ENCODE results near the gene FICD.
A peak's percentile ranks its signal among the peaks of the same experiment; 100 is the strongest.
"Not testable (repeated sequence)": the region's sequence is repeated elsewhere in the genome, so short reads cannot be mapped to it uniquely, and the experiment has no call there.

Gene FICD

DNA sequence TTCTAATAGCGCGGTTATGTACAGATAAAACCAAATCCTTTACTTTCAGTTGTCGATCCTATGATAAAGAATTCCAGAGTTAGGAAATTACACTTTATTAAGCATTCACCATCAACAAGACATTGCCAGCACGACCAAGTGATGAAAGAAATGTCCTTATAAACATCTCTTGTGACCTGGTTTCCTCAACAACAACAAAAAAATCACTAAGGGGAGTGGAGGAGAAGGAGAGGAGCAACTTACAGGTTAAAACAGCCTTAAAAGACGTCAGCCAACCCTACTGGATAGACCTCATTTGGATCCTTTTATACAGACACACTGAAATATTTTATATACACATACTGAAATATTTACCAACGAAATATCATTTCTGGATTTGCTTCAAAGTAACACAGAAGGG is 23.1 kb downstream of the FICD start:
- no peak for DNase-seq (ENCODE audit: low spot score)

DNA sequence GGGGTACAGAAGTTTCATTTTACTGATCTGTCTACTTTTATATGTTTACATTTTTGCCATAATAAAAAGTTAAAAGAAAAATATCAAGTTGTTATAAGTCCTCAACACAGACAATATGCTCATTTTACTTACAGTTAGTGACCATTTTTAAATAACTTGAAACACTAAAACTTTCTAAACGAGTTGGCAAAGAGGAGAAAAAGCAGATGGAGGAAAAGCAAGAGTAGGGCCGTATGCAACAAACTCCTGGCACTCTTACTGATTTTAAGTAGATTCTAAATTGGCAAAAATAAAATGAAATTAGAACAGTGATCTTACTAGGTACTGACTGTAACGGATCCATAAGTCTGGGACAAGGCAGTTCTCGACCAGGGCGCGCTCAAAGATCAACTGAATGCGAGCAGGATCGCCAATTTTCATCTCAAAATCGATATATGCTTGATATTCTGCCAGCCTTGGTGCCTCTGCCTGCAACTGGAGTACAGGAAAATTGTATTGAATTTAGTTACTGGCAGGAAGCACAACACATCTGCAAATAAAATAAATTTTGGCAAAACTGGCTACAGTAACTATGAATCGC is 23.6 kb downstream of the FICD start:
- no peak for DNase-seq (ENCODE audit: low spot score)

DNA sequence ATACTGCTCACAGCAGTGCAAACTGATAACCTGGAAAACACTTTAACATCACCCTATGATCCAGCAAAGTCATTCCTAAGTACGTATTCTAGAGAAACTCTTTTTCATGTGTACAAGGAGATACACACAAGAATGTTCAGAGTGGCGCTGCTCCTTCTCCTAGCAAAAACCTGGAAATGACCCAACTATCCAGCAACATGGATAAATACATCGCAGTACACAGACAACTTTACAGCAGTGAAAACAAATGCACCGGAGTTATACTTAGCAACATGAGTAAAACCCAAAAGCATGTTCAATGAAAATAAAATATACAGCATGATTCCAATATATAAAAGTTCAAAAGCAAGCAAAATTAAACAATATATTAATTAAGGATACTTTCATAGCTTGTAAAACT is 27.2 kb downstream of the FICD start:
- no peak for DNase-seq (ENCODE audit: low spot score)

- no peak for DNase-seq (ENCODE audit: low spot score)
These were observed 28.6 kb downstream of the FICD start for GRCh38 chr12:108543652-108544051.

DNA sequence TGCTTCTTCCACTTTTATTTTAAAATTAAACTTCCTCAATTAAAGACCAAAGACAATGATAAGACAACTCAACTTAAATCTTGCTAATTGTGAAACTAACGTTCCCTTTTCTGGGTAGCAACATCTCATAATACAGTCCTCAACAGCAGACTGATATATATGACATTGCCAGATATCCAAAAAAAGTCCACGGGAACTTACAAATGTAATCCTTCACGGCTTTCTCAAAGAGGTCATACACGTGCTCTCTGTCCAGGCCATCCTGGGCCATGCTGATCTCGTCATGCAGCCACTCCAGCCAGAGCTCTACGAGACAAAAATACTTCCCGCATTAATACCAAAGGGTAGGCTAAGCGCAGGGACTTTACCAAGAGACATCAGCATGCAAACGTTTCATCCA is 32.6 kb downstream of the FICD start:
- no peak for DNase-seq (ENCODE audit: low spot score)

DNA sequence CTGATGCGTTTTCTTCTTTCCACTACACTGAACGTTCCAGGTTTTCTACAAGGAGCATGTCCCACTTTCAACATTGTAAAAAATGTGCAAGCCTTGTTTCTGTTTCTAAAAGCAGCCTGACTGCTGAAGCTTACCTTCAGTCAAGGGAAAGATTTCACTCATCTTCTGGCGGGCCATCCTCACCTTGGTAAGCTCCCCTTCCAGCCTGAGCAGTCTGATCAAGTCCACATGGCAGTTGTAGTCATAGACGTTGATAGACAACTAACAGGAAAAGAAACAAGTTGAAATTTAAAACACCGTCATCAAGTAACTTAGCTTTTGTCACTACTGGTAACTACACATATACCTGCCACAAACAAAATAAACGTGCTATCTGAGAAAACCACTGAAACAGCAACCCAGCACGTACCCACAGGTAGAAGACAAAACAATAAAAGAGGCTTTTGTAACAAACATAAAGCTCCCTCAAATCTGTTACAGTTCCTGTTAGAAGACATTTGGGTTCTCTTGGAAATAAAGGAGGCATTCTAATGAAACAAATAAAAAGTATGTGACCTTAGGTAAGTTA is 34.0 kb downstream of the FICD start:
- no peak for DNase-seq (ENCODE audit: low spot score)

DNA sequence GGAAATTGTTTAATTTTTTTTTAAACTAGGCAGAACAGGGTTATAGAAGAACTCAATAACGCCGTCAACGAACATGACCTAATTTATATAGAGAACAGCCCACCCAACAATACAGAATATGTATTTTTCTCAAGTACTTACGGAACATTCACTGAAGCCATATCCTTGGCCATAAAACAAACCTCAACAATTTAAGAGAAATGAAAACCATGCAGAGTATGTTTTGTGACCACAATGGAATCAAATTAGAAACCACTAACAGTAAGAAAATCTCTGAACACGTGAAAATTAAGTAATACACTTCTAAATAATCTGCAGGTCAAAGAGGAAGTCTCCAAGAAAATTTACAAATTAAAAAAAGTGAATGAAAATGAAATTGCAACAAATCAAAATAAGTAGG is 36.5 kb downstream of the FICD start:
- DNase-seq (ENCODE audit: low spot score): peak; percentile 36

DNA sequence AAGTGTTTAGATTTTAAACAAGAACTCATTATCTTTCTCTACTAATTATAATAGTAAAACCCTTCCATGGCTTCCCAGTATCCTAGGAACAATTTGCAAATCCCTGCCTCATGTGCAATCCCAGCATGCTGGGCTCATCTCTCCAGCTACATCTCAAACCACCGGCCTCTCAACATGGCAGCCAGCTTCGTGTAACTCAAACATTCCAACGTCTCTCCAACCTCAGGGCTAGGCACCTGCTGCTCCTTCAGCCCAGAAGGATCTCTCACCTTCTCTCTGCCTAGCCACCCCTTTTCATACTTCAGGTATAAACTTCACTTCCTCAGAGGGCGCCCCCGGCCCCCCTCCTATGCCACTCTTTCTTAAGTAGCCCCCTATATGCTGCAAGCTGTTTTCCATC is 38.7 kb downstream of the FICD start:
- no peak for DNase-seq (ENCODE audit: low spot score)

GRCh38 chr12:108555383-108555782 is 40.3 kb downstream of the FICD start:
- DNase-seq (ENCODE audit: low spot score): not testable (repeated sequence)

GRCh38 chr12:108559007-108559655 is 44.1 kb downstream of the FICD start:
- DNase-seq (ENCODE audit: low spot score): no peak

DNA sequence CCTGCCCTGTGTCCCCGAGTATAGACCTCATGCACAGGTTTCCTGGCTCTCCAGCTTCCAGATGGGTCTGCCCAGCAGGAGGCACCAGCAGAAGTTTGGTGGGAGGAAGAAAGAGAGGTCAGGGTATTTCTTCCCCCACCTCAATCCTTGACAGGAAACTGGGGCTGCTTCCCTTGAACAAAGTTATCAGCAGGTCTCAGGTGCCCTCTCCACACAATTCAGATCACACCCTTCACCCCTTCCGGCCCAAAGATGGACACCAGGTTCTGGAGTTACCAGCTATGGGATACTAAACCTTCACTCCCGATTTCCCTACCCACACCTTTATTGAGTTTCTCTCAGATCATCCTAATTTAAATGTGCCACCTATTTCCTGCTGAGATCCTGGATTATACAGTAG is 44.7 kb downstream of the FICD start:
- no peak for DNase-seq (ENCODE audit: low spot score)

- DNase-seq (ENCODE audit: low spot score): peak; percentile 35
These were observed 45.2 kb downstream of the FICD start for GRCh38 chr12:108560321-108560721.

DNA sequence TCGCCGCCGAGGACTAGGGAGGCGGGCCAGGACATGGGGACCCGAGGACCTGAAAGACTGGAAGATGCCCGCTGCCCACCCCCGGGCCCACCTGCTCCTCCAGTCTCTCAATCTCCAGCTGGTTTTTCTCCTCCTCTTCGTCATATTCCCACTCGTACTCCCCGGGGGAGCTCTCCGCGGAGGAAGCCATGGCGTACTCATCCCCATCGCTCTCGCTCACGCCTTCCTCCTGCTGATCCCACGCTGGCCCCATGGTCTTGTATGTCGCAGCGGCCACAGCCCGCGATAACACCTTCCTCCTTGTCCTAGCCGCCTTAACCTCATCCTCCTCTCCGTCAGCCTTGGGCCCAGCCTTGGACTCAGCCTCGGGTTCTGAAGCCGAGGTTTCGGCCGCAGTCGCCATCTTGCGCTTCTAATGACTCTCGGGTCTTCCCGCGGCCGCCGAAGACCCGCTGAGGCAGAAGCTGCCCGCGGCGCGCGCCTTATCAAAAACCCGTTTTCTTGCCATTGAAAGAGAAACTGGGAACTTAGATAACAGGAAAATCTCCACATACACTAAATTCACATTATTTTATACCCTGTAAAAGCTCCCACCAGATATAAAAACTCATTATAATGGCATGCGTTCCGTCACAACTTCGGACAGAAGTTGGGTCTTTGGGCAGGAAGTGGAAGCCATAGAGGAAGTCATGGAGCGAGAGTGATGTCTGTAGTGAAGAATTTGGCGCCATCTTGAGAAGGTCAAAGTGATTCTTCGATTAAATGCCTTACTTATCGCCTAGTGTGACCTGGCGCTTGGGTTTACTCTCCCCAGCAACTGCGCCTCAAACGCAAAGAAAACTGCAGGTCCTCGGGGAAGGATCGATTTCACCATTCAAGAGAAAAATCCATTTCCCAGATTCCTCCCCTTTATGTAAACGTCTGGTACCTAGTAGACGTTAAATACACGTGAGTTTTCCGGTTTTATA is 46.0 kb downstream of the FICD start, which contains the start of gene SART3:
SART3 (minus strand) TSS at position 422 of the 968 bp plus-strand sequence; CDS start at position 403, 19 bp downstream.
- DNase-seq (ENCODE audit: low spot score): peak; percentile 88

DNA sequence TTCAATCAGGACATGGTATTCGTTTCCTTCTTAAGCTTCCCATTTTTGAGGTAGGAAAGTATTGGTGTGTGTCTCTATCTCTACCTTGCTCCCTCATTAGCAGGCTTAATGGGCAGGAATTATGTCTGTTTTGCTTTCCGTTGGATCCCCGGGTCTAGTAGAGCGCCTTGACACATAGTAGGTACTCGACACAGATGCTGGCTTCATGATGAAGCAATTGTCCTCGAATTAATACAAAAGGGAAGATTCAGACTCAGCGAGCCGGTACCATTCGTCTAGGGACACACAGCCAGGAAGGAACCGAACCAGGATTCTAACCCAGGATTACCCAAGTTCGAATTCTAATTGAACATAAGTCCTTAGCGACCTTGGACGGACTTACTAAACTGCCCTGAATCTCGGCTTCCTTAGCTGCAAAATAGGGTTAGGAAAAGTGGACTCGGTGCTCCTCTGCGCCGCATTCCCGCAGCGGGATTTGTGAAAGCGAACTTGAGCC is 46.8 kb downstream of the FICD start:
- no peak for DNase-seq (ENCODE audit: low spot score)

GRCh38 chr12:108562348-108563135 is 47.5 kb downstream of the FICD start, which contains the start of gene ISCU:
Gene ISCU (plus strand): TSS chr12:108562596. CDS start chr12:108562623, 27 bp downstream.
- DNase-seq (ENCODE audit: low spot score): peak; percentile 99

- DNase-seq (ENCODE audit: low spot score): peak; percentile 92
These were observed 48.2 kb downstream of the FICD start for GRCh38 chr12:108563136-108563803.

DNA sequence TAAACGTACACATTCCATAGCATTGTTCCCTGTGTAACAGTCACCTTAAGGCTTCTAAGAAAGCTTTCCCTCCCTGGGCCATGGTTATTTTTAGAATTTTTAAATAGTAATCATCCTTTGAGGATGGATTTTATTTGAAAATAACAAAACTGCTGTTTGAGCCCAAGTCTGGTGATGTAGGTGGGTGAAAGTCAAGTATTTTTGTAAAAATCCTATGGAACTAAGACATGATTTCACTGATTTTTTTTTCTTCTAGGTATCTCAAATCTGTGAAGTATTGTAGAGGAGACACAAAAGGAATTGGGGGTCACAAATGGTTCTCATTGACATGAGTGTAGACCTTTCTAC is 48.7 kb downstream of the FICD start:
- no peak for DNase-seq (ENCODE audit: low spot score)

GRCh38 chr12:108564724-108565123 is 49.6 kb downstream of the FICD start:
- DNase-seq (ENCODE audit: low spot score): no peak

DNA sequence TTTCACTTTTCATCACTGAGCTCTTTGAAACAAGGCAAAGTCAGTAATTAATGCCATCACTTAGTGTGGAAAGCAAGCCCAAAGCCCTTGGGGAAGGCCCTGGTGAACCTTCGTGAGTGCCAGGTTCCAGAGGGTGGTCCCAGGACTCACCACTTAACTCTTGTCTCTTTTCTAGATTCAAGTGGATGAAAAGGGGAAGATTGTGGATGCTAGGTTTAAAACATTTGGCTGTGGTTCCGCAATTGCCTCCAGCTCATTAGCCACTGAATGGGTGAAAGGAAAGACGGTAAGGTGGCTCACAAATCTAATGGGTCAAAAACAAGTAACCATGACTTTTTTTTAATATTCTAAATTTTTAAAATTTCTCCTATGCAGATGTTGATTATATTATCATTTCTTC is 50.1 kb downstream of the FICD start:
- DNase-seq (ENCODE audit: low spot score): no peak

- peak; percentile 62 for DNase-seq (ENCODE audit: low spot score)
These were observed 50.9 kb downstream of the FICD start for GRCh38 chr12:108565976-108566375.

DNA sequence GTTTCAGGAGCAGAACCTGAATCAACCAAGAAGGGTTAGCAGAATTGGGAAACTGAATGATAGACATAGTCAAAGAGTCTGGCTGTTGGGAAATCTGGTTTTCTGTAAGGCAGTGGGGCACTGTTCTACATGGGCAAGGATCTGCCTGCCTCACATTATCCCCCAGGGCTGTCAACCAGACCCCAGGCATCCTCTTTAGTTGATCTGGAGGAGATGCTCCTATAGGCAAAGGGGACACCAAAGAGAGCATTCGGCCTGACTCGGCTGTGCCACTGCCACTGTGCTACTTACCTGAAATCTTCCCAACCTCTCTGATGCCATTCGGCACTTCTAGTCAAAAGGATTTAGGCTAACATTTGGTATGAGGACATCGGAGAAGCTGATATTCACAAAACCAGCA is 51.4 kb downstream of the FICD start:
- no peak for DNase-seq (ENCODE audit: low spot score)
